Nucleus accumbens (tissue), 56 donors: ENCODE results near the gene ZRANB3.
"Not testable (repeated sequence)": the region's sequence is repeated elsewhere in the genome, so short reads cannot be mapped to it uniquely, and the experiment has no call there.

Experiments used
- DNase-seq, 56 donors: peaks; one replicate each; lab custom pipeline; 2025; lab: John Stamatoyannopoulos, UW

The ZRANB3 gene

DNA sequence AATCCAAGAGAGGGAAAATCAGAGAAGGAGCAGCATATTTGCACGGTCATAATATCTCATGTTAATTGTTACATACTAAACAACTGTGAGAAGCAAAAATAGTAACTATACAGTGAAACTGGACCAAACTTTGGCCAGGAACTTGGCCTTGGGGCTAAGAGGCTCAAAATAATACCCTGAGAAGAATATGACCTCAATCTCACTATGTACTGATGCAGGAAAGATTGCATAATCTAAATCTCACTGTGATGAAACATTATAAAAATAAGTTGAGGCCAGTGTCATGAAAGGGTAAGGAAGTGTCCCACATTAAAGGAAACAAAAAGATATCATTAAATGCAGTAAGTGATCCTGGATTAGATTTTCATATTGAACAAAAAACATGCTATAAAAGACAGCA, 36.5 kb downstream of the ZRANB3 start:
- no peak for DNase-seq

- DNase-seq, result no peak
Measured at GRCh38 chr2:135490376-135490775, 40.6 kb downstream of the ZRANB3 start.

- DNase-seq, result no peak
Measured at GRCh38 chr2:135485441-135485840, 45.6 kb downstream of the ZRANB3 start.

DNA sequence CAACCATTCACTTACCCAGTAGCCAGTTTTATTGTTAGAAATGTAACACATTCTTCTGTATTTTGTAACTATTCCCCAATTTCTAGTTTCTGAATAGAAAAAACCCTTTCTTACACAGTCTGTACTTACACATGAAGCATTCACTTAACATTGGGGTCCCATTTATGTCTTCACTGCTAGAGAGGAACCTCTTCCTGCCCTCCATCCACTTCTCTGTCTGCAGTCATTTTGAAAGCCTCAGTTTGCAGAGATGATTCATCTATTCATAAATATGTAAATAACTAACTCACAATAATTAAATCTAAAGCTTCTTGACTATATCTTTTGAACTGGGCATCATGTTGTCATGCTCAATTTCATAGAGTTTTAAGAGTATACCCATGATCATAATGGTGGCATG, 55.9 kb downstream of the ZRANB3 start:
- no peak for DNase-seq

DNA sequence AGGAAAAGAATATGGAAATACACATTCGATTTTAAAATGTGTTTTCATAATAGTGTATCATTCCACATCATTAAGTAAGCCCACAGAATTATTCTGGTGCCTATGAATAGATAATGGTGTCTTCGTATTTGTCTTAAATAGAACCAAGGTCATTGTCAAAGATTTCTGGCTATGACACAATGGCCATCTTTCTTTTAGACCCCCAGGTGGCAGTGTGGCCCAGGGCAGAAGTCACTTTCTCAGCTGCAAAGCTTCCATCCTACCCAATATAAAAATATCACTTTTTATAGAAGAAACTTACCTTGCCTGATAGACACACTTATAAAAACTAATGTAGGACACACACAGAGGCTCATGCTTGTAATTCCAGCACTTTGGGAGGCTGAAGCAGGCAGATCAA, 57.5 kb downstream of the ZRANB3 start:
- DNase-seq, result peak in 1 of 56 donors; percentile 3

DNA sequence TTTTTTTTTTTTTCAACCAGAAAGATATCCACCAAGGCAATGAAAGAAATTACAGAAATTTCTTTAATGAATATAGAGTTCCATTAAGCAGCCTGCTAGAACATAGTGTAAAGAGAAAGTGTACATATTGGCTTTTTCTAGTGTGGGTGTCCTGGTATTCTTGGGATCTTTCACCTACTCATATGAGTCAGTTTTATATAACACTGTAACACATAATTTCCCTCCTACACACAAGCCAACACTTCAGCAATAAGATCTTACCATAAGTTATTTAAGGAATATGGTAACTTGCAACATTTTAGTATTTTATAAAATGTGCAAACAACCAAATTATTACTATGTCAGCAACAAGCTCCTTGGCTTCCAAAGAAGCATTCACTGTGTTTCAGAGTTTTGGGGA, 59.9 kb downstream of the ZRANB3 start:
- no peak for DNase-seq

DNA sequence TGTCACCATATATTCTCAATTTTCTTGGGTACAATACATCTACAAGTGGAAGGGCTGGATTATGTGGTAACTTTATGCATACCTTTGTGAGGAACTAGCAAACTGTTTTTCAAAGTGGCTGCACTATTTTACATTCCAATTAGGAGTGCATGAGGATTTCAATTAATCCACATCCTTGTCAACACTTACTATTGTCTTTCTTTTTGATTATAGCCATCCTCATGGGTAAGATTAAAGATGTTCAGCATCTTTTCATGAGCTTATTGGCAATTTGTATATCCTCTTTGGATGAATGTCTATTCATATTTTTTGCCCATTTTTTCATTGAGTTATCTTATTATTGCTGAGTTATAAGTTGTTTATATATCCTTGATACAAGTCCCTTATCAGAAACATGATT, 73.7 kb downstream of the ZRANB3 start:
- no peak for DNase-seq

DNA sequence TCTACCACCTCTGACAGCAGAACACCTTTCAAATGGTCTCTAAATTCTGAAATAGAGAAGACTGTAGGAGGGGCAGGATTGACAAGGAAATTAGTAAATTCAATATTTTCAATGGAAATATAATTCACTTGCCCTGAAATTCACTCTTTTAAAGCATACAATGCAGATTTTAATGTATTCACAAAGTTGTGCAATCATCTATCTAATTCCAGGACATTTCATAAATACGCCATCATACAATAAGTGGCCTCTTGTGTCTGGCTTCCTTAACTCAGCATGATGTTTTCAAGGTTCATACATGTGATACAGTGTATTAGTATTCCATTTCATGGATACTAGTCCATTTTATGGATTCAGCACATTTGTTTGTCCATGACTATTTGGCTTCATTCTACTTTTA, 74.2 kb downstream of the ZRANB3 start:
- no peak for DNase-seq

GRCh38 chr2:135456431-135456830, 74.6 kb downstream of the ZRANB3 start:
- DNase-seq, result no peak

- no peak for DNase-seq
Measured at GRCh38 chr2:135454608-135455007, 76.4 kb downstream of the ZRANB3 start.

GRCh38 chr2:135453027-135453426, 78.0 kb downstream of the ZRANB3 start:
- DNase-seq, result not testable (repeated sequence)

DNA sequence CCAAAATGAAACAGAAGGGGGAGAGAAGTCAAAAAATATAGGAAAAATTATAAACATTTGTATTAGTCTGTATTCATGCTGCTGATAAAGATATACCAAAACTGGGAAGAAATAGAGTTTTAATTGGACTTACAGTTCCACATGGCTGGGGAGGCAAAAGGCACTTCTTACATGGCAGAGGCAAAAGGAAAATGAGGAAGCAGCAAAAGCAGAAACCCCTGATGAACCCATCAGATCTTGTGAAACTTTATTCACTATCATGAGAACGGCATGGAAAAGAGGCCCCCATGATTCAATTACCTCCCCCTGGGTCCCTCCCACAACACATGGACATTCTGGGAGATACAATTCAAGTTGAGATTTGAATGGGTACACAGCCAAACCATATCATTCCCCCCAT, 79.1 kb downstream of the ZRANB3 start:
- DNase-seq, result no peak

GRCh38 chr2:135443013-135443412, 88.0 kb downstream of the ZRANB3 start:
- DNase-seq, result not testable (repeated sequence)

GRCh38 chr2:135435155-135435554, 95.9 kb downstream of the ZRANB3 start:
- DNase-seq, result not testable (repeated sequence)

- DNase-seq, result no peak
Measured at GRCh38 chr2:135424849-135425248, 106.2 kb downstream of the ZRANB3 start.

DNA sequence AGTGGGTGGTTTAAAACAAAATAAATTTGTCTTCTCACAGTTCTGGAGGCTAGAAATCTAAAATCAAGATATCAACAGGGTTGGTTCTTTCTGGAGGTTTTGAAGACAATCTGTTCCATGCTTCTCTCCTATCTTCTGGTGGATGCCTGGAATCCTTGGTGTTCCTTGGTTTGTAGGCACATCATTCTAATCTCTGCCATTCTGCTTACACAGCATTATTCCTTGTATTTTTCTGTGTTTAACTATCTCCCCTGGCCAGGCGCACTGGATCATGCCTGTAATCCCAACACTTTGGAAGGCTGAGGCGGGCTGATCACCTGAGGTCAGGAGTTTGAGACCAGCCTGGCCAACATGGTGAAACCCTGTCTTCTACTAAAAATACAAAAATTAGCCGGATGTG, 108.1 kb downstream of the ZRANB3 start:
- DNase-seq, result no peak

DNA sequence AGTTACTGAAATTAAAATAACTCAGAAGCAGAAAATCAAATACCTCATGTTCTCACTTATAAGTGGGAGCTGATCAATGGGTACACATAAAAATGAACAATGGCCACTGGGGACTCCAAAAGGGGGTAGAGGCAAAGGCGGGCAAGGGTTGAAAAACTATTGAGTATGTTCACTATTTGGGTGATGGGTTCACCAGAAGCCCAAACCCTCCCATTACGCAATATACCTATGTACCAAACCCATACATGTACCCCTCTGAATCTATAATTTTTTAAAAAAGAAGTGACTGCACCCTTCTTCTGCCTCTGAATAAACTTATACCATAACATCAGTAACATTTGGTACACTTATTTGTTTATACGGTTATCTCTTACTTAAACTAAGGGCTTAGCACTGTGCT, 119.4 kb downstream of the ZRANB3 start:
- no peak for DNase-seq

- DNase-seq, result no peak
Measured at GRCh38 chr2:135409436-135409835, 121.6 kb downstream of the ZRANB3 start.

GRCh38 chr2:135396259-135396658, 134.8 kb downstream of the ZRANB3 start:
- DNase-seq, result not testable (repeated sequence)

DNA sequence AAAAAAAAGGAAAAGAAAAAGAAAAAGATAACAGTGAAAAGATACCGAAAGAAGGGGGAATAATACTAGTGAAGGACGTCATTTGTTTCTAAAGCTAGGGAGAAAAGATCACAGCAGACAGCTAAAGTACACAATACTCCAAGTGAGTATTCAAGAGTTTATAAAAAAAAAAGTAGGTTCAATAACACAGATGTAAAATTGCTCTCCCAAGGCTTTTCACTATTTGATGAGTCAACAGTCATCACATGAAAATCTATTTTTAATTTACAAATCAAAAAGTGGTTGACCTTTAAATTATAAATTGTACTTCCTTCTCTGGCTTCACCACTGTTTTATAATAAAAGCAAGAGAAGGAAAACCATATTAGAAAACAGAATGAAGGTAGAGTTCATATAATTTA, 144.0 kb downstream of the ZRANB3 start:
- DNase-seq, result no peak

DNA sequence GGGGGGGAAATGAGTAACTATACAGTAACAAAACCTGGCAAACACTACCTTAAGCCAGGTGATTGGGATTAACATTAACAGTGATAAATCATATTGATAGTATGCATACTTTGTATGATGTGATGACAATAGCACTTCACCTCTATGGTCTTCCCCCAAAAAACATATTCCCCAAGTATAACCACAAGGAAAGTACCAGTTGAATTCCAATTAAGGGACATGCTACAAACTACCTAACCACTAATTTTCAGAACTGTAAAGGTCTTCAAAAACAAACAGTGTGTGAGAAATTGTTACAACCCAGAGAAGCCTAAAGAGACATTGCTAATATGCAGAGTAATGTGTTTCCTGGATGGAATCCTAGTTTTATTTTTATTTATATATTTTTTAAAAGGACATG, 152.4 kb downstream of the ZRANB3 start:
- DNase-seq, result no peak

DNA sequence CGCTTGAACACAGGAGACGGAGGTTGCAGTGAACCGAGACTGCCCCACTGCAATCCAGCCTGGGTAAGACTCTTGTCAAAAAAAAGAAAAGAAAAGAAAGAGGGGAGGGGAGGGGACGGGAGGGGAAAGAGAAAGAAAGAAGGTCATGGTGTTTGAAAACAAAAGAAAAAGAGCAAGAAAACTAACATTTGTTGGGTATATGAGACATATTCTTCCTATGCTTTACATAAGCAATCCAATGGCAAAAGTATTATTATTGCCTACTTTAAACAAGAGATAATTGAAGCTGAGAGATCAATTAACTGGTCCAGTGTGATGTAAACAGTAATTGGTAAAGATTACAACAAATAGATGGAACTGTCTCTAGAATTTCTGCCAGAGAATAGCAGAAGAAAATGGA, 157.3 kb downstream of the ZRANB3 start:
- no peak for DNase-seq

DNA sequence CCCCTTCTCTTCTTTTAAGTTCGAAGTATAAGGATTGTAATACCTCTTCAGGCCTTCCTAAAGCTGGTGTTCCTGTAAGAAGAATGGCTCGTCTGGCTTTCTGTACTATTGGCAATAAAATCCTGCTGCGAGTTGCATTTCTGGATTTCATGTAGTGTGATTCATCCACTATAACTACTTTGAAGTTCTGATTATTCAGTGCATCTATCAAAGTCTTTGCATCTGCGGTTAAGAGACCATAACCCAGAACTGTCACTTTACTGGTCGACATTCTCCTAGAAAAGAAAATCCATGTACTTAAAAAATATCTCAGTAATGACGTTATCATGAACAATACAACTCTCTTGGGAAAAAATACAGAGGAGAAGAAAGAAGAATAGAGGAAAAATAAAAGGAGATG, 181.1 kb downstream of the ZRANB3 start:
- DNase-seq, result no peak
